AG10803 (cell line): ENCODE results near the gene DEFB119.

Experiments used
- DNase-seq: peaks from one replicate; pipeline ENCODE4 v3.0.0; 2010; ENCODE audit warnings: low read depth
- H3K4me3 ChIP-seq: 2 replicates; pipeline ENCODE4 v1.5.1; 2011; ENCODE audit warnings: mild to moderate bottlenecking, low read length, control low read depth
- CTCF ChIP-seq: conservative IDR thresholded peaks from 2 replicates; pipeline ENCODE4 v1.5.1; 2011; ENCODE audit warnings: mild to moderate bottlenecking, low read length, control low read depth, inconsistent platforms

The DEFB119 gene

GRCh38 chr20:31363295-31363694 lies 27.1 kb downstream of the DEFB119 start:
- no peak for DNase-seq
- no peak for TF ChIP-seq CTCF
- no peak overlapping the region for H3K4me3 ChIP-seq

GRCh38 chr20:31355981-31356380 lies 34.4 kb downstream of the DEFB119 start:
- H3K4me3 ChIP-seq: no peak overlapping the region
- DNase-seq: no peak
- TF ChIP-seq CTCF: no peak

- no peak overlapping the region for H3K4me3 ChIP-seq
- DNase-seq: no peak
- no peak for TF ChIP-seq CTCF
Observed at GRCh38 chr20:31341470-31341869, 48.9 kb downstream of the DEFB119 start.

- no peak for DNase-seq
- no peak overlapping the region for H3K4me3 ChIP-seq
- no peak for TF ChIP-seq CTCF
Observed at GRCh38 chr20:31330893-31331292, 59.5 kb downstream of the DEFB119 start.
